HTR-8/SVneo (cell line): Measurements from ENCODE around the gene ADO.

Source experiments
- DNase-seq: peaks from one replicate; pipeline ENCODE4 v3.0.0; 2011; ENCODE audit warnings: low spot score, mixed read lengths; ENCODE audit not compliant: insufficient read length
- FAIRE-seq: peaks from 2 replicates; lab custom pipeline; 2011; peaks lifted over from hg19 to GRCh38; lab: Jason Lieb, UNC

ADO gene

GRCh38 chr10:62856021-62856420 lies 51.5 kb downstream of the ADO start:
- FAIRE-seq (no peak), DNase-seq (no peak)
